GM23248 (cell line): ENCODE results near the gene KIAA1958.

Experiments used
- EZH2 ChIP-seq: fragments of 200-600 bp; sonication (generic); IDR thresholded peaks from 2 replicates; pipeline ENCODE4 v1.6.1; 2018; ENCODE audit warnings: antibody characterized with exemption, mild to moderate bottlenecking; ENCODE audit not compliant: insufficient read depth, poor library complexity, severe bottlenecking
- EZH2phosphoT487 ChIP-seq: fragments of 200-600 bp; sonication (generic); IDR thresholded peaks from 2 replicates; pipeline ENCODE4 v1.6.1; 2018; ENCODE audit warnings: antibody characterized with exemption, moderate library complexity, mild to moderate bottlenecking, low read depth; ENCODE audit not compliant: insufficient read depth

DNA sequence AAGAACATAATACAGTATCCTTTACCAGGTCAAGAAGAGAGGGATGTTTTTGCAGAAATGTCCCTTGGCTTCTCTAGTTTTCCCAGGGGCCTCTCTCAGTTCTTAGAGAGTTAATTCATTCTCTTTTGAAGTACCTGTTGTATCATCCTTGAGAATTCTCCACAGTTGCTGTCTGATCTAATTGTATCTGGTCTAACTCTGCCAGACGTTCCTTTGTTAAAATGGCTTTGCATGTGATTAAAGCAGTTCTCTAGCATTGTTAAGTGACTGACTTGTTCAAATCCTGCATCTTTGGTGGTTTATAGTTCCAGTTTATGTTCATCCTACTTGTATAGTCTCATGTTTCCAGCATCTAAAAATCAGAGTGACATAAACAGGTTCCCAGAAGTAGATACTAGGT lies 65.0 kb downstream of the KIAA1958 start:
- TF ChIP-seq EZH2phosphoT487 (no peak), EZH2 (no peak)
